Kidney tubule cell (primary cell): Measurements from ENCODE around the gene U2AF2.

ENCODE experiments used
- DNase-seq: peaks from one replicate; pipeline ENCODE4 v3.0.0-alpha.2; 2018; ENCODE audit warnings: low spot score

U2AF2 gene

DNA sequence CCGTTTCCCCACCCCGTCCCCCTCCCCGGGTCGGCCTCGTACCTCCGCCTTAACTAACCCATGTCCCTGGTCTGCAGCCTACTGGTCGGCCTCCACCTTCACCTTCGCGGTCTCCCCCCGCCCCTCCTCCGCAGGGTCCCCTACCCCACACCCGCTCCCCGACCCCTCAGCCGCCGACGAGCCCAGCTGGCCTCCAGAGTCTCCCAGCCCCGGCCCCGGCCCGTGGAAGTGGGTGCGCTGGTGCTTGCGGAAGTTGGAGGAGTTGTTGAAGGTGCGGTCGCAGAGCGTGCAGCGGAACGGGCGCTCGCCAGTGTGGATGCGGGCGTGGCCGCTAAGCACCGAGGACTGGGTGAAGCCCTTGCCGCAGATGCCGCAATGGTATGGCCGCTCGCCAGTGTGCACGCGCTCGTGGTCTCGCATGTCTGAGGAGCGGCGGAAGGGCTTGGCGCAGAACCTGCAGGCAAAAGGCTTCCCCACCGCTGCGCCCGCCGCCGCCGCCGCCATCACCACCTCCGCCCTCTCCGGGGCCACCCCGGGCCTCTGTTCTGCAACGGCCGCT is 33.1 kb upstream of the U2AF2 start:
- no peak for DNase-seq

- no peak for DNase-seq
Measured at GRCh38 chr19:55622242-55622969, 32.4 kb upstream of the U2AF2 start.

GRCh38 chr19:55623130-55623529 is 31.7 kb upstream of the U2AF2 start:
- no peak for DNase-seq

DNA sequence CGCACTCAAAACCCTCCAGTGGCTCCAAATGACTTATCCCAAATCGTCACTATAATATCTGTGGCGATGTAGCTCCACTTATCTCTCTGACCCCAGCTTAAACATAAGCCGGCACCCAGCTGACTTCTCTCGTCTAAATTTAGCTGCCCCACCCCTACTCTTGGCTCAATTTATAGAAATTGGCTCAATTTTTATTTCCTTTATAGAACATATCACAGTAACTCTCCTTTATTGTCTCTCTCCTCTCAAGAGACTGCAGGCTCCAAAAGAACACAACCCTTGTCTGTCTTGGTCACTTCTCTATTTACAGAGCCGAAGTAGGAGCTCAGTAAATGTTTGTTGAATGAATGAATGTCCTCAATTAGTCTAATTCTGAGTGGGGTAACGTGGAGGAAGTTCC is 31.3 kb upstream of the U2AF2 start:
- DNase-seq = no peak

- DNase-seq = peak; percentile 91
Measured at GRCh38 chr19:55624109-55625003, 30.5 kb upstream of the U2AF2 start, which contains the start of gene ZNF784. Gene ZNF784, minus strand, starts transcription at chr19:55624566. Its CDS starts 5 bp downstream, at chr19:55624561.

- DNase-seq = no peak
Measured at GRCh38 chr19:55625004-55625326, 29.9 kb upstream of the U2AF2 start.

DNA sequence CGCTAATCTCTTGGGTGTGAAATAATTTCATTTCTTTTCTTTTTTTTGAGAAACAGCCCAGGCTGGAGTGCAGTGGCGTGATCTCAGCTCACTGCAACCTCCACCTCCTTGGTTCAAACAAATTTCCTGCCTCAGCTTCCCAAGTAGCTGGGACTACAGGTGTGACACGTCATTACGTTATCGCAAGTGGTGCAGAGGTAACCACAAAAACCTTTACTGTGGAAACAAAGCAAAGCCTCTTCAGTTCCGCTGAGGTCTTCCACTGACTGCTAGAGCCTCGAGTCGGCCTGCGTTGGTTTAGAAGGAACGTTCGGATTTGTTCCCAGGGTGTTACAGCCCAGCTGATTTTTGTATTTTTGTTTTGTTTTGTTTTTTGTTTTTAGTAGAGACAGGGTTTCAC is 28.5 kb upstream of the U2AF2 start:
- DNase-seq = no peak

DNA sequence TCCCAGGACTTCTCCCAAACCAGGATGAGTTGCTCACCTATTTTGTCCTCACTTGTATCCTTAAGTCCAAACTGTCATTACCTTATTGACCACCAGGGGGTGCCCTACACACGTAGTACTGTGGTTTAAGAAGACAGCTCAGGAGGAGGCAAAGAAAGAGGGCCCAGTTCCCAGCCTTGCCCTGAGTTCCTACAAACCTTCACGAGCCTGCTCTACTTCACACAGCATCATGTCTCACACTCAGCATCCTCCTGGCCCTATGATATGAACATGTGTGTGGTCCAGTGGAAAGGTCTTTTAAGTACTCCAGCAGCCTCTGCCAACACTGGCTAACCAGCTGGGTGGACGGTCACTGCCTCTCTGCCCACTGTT is 22.4 kb upstream of the U2AF2 start:
- peak; percentile 94 for DNase-seq

GRCh38 chr19:55633861-55634260 is 21.0 kb upstream of the U2AF2 start:
- no peak for DNase-seq

GRCh38 chr19:55635334-55635717 is 19.5 kb upstream of the U2AF2 start:
- no peak for DNase-seq

- no peak for DNase-seq
Measured at GRCh38 chr19:55635856-55636440, 18.9 kb upstream of the U2AF2 start.

DNA sequence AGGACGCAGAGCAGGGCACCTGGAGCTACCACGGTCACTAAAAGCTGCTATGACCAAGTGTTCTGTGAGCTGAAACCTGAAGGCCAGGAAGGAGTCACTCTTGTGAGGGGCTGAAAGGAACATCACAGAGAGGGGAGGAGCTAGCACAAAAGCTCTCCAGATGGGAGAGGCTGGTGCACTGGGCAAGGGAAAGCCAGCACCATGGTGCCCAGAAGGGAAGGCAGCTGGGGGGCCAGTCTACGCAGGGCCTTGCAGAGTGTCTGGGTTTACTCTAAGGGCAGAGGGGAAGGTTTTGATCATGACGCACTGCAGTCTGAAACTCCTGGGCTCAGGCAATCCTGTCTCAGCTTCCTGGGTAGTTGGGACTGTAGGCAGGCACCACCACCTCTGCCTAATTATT is 18.1 kb upstream of the U2AF2 start:
- no peak for DNase-seq

DNA sequence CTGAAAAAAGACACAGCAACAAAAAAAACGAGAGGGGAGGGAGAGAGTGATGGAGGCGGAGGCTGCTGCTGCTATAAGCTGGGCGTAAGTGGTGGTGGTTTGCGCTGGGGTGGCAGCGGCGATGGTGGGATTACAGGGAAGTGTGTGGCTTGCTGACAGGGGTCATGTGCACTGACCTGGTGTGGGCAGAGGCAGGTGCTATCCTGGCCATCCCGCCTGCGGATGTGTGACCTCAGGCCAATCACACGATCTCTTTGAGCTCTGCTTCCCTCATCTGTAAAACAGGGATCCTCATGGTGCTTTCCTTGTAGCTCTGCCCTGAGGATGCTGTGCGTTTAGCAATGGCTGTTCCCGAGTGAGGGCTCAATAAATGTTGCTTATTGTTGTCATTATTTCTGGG is 17.3 kb upstream of the U2AF2 start:
- no peak for DNase-seq

GRCh38 chr19:55638864-55639359 is 15.9 kb upstream of the U2AF2 start:
- DNase-seq = peak; percentile 33

- DNase-seq = peak; percentile 80
Measured at GRCh38 chr19:55640043-55640576, 14.7 kb upstream of the U2AF2 start.

- DNase-seq = peak; percentile 80
Measured at GRCh38 chr19:55640577-55641425, 14.0 kb upstream of the U2AF2 start, which contains the start of gene ZNF580. Gene ZNF580, plus strand, starts transcription at chr19:55641002. Its CDS starts 1,507 bp downstream, at chr19:55642509.

- DNase-seq = peak; percentile 31
Measured at GRCh38 chr19:55641426-55642152, 13.2 kb upstream of the U2AF2 start.

- DNase-seq = peak; percentile 36
Measured at GRCh38 chr19:55642153-55643002, 12.5 kb upstream of the U2AF2 start.
